ENCODE data around the gene PLA2G7.
"Not testable (repeated sequence)": the region's sequence is repeated elsewhere in the genome, so short reads cannot be mapped to it uniquely, and the experiment has no call there.

DNA sequence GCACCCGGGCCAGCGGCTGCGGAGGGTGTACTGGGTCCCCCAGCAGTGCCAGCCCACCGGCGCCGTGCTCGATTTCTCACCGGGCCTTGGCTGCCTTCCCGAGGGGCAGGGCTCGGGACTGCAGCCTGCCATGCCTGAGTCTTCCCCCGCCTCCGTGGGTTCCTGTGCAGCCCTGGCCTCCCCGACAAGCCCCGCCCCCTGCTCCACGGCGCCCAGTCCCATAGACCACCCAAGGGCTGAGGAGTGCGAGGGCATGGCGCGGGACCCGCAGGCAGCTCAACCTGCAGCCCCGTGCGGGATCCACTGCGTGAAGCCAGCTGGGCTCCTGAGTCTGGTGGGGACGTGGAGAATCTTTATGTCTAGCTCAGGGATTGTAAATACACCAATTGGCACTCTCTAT, 39.6 kb upstream of the PLA2G7 start:
- TF ChIP-seq, protein P1, sequence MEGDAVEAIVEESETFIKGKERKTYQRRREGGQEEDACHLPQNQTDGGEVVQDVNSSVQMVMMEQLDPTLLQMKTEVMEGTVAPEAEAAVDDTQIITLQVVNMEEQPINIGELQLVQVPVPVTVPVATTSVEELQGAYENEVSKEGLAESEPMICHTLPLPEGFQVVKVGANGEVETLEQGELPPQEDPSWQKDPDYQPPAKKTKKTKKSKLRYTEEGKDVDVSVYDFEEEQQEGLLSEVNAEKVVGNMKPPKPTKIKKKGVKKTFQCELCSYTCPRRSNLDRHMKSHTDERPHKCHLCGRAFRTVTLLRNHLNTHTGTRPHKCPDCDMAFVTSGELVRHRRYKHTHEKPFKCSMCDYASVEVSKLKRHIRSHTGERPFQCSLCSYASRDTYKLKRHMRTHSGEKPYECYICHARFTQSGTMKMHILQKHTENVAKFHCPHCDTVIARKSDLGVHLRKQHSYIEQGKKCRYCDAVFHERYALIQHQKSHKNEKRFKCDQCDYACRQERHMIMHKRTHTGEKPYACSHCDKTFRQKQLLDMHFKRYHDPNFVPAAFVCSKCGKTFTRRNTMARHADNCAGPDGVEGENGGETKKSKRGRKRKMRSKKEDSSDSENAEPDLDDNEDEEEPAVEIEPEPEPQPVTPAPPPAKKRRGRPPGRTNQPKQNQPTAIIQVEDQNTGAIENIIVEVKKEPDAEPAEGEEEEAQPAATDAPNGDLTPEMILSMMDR (IDR thresholded peaks at IDR 0.05 in 8 of 11, conservative IDR thresholded peaks at IDR 0.05 in 3 of 11) = not testable (repeated sequence)
- not testable (repeated sequence) for TF ChIP-seq POLR2AphosphoS5 (IDR thresholded peaks at IDR 0.05)
